Measurements from ENCODE around the gene ZMYM2.

Gene ZMYM2

GRCh38 chr13:20002787-20003186, 44.3 kb downstream of the ZMYM2 start:
- Histone ChIP-seq H3K4me1 (ENCODE audit: low read length) (no peaks in the 10 kb centered on the region), H3K36me3 (replicated peaks; ENCODE audit: low read depth, low read length) (peaks cover 45% of the 10 kb centered on the region), H3K4me2 (ENCODE audit: low read length) (no peak overlapping the region), H3K9ac (ENCODE audit: low read length) (no peak overlapping the region), H2AFZ (ENCODE audit: low read depth, low read length) (no peak overlapping the region), H3K79me2 (ENCODE audit: low read length) (peaks cover 54% of the 10 kb centered on the region), H3K4me3 (ENCODE audit: low read length) (no peak overlapping the region), H4K20me1 (ENCODE audit: insufficient read depth, low read length) (peaks cover 35% of the 10 kb centered on the region), H3K27ac (ENCODE audit: low read length) (no peak overlapping the region), H3K27me3 (ENCODE audit: low read depth, low read length) (no peaks in the 10 kb centered on the region), H3K9me3 (ENCODE audit: insufficient read depth, low read length) (no peaks in the 10 kb centered on the region)
- TF ChIP-seq CTCF (IDR thresholded peaks at IDR 0.05; ENCODE audit: low read depth, low read length) = no peak
- no peak for TF ChIP-seq EZH2phosphoT487 (IDR thresholded peaks at IDR 0.05; ENCODE audit: low read depth)

GRCh38 chr13:20006206-20006605, 47.7 kb downstream of the ZMYM2 start:
- H2AFZ ChIP-seq (ENCODE audit: low read depth, low read length) = no peak overlapping the region
- peaks cover 1% of the 10 kb centered on the region; the same call in 1 of the 2 replicates for H4K20me1 ChIP-seq (ENCODE audit: insufficient read depth, low read length)
- no peaks in the 10 kb centered on the region for H3K9me3 ChIP-seq (ENCODE audit: insufficient read depth, low read length)
- H3K27me3 ChIP-seq (ENCODE audit: low read depth, low read length) = no peaks in the 10 kb centered on the region
- peaks cover 26% of the 10 kb centered on the region for H3K79me2 ChIP-seq (ENCODE audit: low read length)
- H3K36me3 ChIP-seq (replicated peaks; ENCODE audit: low read depth, low read length) = peaks cover 63% of the 10 kb centered on the region
- no peak for TF ChIP-seq CTCF (IDR thresholded peaks at IDR 0.05; ENCODE audit: low read depth, low read length)
- no peak overlapping the region for H3K4me3 ChIP-seq (ENCODE audit: low read length)
- no peak overlapping the region for H3K27ac ChIP-seq (ENCODE audit: low read length)
- H3K4me2 ChIP-seq (ENCODE audit: low read length) = no peak overlapping the region
- H3K9ac ChIP-seq (ENCODE audit: low read length) = no peak overlapping the region
- no peaks in the 10 kb centered on the region for H3K4me1 ChIP-seq (ENCODE audit: low read length)

GRCh38 chr13:20015763-20016162, 57.2 kb downstream of the ZMYM2 start:
- Histone ChIP-seq H3K79me2 (ENCODE audit: low read length) (peaks cover 68% of the 10 kb centered on the region), H3K4me3 (ENCODE audit: low read length) (no peak overlapping the region), H2AFZ (ENCODE audit: low read depth, low read length) (no peak overlapping the region), H3K9me3 (ENCODE audit: insufficient read depth, low read length) (peaks cover 17% of the 10 kb centered on the region; the same call in 1 of the 2 replicates), H3K27me3 (ENCODE audit: low read depth, low read length) (no peaks in the 10 kb centered on the region), H3K36me3 (replicated peaks; ENCODE audit: low read depth, low read length) (peaks cover 66% of the 10 kb centered on the region), H3K4me1 (ENCODE audit: low read length) (peaks cover 14% of the 10 kb centered on the region), H3K27ac (ENCODE audit: low read length) (no peak overlapping the region), H4K20me1 (ENCODE audit: insufficient read depth, low read length) (peaks cover 43% of the 10 kb centered on the region), H3K4me2 (ENCODE audit: low read length) (no peak overlapping the region), H3K9ac (ENCODE audit: low read length) (no peak overlapping the region)
- TF ChIP-seq EZH2phosphoT487 (IDR thresholded peaks at IDR 0.05; ENCODE audit: low read depth) = no peak

GRCh38 chr13:20016649-20017364, 58.3 kb downstream of the ZMYM2 start:
- peaks cover 68% of the 10 kb centered on the region for H3K36me3 ChIP-seq (replicated peaks; ENCODE audit: low read depth, low read length)
- no peak overlapping the region for H3K27ac ChIP-seq (ENCODE audit: low read length)
- H3K4me2 ChIP-seq (ENCODE audit: low read length) = no peak overlapping the region
- H3K79me2 ChIP-seq (ENCODE audit: low read length) = peaks cover 73% of the 10 kb centered on the region
- peaks cover 17% of the 10 kb centered on the region; the same call in 1 of the 2 replicates for H3K9me3 ChIP-seq (ENCODE audit: insufficient read depth, low read length)
- no peak for TF ChIP-seq EZH2phosphoT487 (IDR thresholded peaks at IDR 0.05; ENCODE audit: low read depth)
- no peak for TF ChIP-seq CTCF (IDR thresholded peaks at IDR 0.05; ENCODE audit: low read depth, low read length)
- no peaks in the 10 kb centered on the region for H3K27me3 ChIP-seq (ENCODE audit: low read depth, low read length)
- H3K4me3 ChIP-seq (ENCODE audit: low read length) = no peak overlapping the region
- peaks cover 14% of the 10 kb centered on the region for H3K4me1 ChIP-seq (ENCODE audit: low read length)
- H3K9ac ChIP-seq (ENCODE audit: low read length) = no peak overlapping the region
- no peak overlapping the region for H2AFZ ChIP-seq (ENCODE audit: low read depth, low read length)
- H4K20me1 ChIP-seq (ENCODE audit: insufficient read depth, low read length) = peaks cover 49% of the 10 kb centered on the region

Data from OCI-LY3 (cell line).